NCI-H1092 treated with DMSO at 0.1 percent for 48 hours (cell line): ENCODE data around the gene CDR2.
A peak's percentile ranks its signal among the peaks of the same experiment; 100 is the strongest.

Source experiments
- DNase-seq: peaks from one replicate; lab custom pipeline; 2025; lab: John Stamatoyannopoulos, UW

Gene CDR2

DNA sequence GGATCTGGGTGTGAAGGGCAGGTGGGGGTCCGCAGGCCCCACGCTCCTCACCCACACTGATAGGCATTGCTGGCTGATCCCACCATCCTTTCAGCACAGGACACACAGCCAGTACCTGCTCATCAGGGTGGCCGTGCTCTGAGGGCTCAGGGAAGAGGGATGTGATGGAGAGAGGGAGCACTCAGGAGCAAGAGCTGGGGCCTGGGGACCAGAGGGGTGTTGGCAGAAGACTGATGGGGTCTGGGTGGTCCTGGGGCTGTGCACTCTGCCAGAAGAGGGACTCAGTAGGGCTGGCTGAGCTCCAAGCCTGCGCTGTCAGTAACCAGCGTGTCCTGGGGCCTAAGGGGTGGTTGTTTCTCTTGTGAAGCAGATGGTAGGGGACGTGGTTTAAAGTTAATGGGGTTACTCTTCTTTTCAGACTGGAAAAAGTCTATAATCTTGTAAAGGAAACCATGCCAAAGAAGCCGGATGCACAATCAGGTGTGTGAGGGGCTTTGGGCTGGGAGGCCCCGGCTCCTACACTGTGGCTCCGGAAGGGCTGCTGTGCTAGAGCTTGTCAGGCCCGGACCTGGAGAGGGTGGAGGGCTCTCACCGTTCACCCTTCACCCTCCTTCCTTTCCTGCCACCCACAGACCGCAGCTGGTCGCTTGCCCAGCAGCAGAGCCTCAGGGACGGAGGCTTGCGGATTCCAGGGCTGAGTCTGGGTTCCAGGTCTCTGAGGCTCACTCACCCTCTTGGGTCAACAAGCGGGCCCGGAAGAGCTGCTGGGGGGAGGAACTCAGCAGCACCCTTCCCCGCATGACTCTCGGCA, 49.4 kb downstream of the CDR2 start:
- no peak for DNase-seq

DNA sequence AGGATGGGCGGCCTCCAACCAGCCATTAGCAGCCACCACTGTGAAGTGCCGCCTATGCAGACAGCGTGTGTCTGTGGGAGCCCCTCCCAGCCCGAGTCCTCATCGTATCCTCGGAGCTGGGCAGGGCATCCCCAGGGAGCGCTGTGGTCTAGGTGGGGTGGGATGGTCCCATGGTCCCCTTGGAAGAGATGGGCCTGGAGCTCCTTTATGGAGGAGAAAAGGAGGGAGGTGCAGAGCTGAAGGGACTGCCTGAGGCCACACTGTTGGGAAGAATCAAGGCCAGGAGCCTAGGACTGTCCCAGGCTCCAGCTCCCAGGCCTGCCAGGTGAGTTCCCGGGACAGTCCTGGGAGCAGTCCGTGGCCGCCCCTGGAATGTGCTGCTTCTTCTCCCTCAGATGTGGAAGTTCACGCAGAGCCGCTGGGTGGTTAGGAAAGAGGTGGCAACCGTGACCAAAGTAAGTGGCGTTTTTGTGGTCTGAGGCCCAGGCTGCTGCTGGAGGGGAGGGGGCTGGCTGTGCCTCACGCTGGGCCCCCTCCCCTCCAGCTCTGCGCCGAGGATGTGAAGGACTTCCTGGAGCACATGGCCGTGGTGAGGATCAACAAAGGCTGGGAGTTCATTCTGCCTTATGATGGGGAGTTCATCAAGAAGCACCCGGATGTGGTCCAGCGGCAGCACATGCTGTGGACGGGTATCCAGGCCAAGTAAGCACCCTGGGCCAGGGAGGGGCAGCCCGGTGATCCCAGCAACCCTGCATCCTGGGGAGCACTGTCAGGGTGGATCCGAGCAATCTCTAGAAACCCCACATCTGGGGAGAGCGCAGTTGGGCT, 50.2 kb downstream of the CDR2 start:
- DNase-seq, result no peak

DNA sequence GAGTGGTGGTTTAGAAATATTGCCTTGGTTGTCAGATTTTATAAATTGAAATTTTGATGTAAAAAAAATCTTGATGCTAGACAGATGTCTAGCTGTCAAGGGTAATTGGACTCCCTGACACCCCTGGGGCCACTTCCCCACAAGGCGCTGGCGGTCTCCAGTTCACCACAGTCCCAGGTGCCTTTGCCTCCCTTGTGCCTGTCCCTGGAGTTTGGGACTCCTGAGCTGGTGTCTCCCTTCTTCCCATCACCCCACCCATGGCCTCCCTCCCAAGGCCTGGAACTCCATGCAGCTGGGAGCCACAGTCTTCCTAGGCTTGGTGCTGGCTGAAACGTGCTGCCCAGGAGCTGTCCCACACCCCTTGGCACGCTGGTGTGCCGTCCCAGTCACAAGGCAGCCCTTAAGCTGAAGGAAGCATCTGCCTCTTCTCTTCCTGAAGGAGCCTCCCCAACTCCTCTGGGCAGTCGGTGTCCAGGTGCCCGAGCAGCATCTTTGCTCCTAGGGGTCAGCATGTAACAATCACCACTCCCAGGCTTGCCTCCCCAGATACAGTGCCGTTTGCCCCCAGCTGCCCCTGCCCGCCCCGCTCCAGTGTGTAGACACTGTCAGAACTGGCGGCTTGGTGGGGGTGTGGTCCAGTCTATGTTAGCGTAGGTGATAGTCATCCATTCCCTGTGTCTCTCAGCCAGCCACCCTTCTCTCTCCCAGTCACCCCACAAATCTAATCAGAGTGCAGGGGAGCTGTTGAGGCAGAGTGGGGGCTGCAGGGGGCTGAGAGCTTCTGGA, 51.1 kb downstream of the CDR2 start:
- DNase-seq, result no peak

DNA sequence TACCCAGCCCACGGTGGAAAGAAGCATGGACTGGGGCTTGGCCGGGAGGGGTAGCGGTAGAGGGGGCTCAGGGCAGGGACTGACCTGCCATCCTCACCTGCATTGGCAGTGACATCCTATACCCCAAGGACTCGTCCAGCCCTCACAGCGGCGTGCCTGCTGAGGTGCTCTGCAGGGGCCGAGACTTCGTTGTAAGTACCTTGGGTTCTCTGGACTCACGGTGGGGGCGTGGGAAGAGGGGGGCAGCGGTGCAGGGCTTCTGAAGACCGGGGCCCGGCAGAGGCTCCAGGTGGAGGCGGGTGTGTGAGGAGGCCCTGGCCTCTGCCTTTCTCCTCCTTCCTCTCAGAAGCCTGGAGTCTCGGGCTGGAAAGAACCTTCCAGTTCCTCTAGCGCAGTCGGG, 51.7 kb downstream of the CDR2 start:
- DNase-seq, result no peak

DNA sequence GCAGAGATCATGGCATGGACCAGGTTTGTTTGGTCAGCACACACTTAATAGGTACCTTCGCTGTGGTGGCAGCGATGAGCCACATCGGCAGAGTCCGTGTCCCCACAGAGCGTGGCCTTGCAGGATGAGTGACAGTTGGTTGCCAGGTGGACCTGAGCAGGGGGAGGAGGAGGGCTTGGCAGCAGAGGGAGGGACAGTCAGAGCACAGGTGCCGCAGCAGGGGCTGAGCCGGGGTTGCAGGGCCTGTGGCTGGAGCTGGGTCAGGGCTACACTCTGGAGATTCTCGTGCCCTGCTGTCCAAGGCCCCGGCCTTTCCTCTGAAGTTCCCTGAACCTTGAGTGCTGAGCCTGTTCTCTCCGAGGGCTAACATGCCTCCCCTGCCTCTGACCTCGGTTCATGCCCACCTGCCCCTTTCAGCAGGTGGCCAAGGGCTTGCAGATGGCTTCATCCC, 52.4 kb downstream of the CDR2 start:
- no peak for DNase-seq

DNA sequence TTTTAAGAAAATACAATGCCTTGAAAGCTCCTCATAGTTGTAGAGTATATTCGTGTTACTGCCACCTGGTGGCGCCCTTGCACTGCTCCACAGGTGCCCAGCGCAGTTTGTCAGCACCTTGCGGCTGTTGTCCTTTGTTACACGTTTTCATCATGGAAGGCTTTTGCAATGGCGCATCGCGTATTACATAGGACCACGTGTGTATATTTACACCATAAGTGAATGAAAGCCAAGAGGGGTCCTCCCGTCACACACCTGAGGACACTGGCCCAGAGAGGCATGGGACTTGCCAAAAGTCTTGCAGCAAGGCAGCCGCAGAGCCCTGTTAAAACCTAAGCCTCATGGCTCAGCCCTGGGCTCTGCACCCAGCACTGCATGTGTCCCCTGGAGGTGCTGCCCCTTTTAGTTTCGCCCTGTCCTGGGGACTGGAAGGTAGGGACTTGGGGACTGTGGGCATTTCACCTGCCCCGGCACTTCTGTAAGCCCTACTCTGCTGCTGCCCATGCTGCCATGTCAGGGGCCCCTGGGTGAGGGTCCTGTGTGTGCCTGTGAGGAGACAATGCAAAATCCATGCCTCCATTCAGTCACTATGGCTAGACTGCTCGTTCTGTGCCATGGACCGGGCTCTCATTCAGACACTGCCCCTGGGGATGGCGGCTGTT, 52.9 kb downstream of the CDR2 start:
- DNase-seq, result peak; percentile 68

DNA sequence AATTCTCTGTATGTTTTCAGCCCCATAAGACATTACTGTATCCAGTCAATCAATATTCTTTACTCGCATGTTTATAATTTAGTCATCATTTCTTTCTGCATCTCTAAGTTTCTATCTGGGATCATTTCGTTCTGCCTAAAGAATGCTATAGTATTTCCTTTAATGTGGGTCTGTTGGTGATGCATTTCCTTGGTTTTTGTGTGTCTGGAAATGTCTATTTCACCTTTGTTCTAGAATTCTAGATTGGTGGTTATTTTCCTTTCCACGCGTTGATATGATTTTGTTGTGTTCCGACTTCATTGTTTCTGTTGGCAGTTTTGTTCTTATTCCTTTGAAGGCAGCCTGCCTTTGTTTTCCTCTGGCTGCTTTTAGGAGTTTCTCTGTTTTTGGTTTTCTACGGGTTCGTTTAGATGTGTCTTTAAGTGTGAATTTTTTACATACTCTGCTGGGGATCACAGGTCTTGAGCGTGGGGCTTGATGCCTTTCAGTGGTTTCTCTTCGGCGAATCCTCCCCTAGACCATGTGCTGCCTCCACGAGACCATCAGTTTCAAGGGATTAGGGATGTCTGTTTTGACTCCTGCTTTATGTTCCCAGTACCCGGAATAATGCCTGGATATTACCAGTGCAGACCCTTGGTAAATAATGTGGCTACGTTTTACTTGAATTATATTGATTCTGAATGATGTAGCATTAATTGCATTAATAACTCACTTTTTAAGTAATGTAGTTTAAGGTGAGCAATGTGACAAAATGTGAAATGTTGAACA, 53.7 kb downstream of the CDR2 start:
- DNase-seq, result no peak

DNA sequence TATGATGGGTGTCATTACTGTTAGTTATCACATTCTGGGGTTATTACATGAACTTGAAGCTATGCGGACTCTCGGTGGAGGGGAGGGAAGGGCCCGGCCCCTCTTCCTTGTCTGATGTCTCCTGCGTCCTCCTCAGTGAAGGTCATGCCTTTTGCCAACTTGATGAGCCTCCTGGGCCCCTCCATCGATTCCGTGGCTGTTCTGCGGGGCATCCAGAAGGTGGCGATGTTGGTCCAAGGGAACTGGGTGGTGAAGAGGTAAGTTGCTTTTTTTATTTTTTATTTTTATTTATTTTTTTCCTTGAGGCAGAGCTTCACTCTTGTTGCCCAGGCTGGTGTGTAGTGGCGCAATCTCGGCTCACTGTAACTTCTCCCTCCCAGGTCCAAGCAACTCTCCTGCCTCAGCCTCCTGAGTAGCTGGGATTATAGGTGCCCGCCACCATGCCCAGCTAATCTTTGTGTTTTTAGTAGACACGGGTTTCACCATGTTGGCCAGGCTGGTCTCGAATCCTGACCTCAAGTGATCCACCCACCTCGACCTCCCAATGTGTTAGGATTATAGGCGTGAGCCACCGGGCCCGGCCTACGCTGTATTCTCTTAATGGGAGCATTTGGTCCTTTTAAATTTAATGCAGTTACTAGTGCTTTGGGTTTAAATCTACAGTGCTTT, 55.6 kb downstream of the CDR2 start:
- no peak for DNase-seq

DNA sequence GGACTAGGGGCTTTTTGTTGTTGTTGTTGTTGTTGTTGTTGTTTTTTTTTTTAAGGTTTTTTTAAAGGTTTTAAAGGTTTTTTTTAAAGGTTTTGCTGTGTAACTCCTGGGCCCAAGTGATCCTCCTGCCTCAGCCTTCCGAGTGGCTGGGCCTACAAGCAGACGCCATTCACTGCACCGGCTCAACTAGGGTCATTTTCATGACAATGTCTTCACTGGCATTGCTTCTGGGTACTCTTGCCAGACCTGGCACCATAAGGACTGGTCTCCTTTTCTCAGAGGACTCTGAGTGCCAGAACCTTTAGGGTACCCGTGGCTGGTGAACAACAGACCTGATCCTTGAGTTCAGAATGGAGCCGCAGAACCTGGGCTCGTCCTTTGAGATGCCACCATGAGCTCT, 56.8 kb downstream of the CDR2 start:
- no peak for DNase-seq

DNA sequence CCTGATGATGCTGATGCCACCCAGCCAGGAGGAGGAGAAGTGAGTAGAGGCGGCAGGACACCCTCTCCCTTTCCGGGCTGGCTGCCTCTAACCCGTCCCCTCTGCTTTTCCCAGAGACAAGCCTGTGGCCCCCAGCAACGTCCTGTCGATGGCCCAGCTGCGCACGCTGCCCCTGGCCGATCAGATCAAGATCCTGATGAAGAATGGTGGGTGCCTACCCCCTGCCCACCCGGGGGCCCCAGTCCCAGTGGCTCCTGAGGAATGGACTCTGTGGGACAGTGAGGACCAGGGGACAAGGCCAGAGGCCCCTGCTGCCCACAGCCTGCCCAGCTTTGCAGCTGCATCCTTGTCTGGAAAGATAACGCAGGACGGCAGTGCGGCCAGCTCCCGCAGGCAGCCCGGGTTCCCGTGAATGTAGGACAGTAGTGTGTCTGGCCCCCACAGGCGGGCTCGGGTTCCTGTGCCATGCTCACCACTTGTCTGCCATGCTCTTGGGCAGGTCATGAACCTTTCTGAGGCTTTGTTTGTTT, 57.4 kb downstream of the CDR2 start:
- DNase-seq, result no peak

DNA sequence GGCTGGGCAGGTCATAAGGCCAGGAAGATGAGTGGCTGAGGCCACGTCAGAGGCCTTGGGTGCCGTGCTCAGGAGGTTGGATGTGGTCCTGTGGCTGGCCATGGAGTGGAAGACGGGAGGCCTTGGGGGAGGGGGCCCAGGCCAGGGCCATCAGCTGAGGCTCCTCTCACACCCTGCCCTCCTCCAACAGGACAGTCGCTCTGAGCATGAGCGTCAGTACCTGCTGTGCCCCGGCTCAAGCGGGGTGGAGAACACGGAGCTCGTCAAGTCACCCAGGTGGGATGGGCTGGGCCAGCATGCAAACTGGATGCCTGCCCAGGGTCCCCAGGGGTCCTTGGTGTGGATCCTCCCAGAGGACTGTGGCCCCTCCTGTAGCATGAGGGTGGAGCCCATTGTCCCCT, 58.0 kb downstream of the CDR2 start:
- no peak for DNase-seq

DNA sequence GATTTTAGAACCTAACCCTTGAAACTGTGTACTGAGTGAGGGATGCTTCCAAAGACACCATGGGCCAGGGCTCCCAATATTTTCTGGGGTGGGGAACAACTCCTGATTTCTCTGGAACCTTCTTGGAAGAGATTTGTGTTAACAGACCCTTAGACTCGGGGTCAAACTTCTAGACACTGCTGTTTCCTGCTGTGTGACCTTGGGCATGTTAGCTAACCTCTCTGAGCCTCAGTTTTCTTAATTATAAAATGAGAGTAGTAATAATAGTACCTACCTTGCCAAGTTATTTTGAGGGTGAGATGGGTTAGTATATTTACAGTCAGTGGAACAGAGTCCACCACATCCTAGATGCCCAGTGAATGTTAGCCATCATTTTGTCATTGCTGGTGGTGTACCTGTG, 58.4 kb downstream of the CDR2 start:
- DNase-seq, result no peak

DNA sequence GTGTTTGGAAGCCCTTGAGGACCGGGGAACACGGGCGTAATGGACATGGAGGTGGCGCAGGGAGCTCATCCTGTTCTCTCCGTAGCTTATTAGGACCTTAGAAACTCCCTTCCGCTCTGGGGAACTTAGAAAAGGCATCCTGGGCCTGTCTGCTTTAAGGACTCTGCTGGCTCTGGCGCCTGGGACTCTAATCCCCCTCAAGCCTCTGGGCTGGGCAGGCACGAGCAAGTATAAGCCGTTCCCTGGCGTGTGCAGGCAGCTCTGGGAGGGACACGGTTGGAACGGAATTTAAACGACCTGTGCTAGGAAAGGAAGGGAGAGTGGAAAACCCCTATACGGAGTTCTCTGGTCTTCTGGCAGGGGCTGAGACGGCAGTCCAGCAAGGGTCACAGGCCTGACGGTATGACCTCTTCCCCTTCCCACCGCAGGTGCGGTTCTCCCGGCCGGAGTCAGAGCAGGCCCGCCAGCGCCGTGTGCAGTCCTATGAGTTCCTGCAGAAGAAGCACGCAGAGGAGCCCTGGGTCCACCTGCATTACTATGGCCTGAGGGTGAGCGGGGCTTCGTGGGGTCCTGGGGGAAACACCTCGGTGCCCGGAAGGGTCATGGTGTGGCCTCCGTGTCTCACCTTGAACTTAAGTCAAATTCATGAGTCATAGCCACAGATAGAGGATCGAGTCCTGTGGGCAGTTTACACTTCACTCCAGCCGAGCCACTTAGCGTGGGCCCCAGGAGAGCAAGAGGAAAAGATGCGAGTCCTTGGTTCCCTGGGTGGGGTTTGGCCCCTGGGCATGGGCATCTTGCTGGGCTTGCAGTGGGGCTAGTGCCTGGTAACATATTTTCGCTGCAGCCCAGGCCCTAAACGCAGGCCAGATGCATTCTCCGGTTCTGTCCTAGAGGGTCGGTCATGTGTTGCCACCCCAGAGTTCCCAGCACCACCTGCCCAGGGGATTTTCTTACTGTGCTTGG, 59.5 kb downstream of the CDR2 start:
- no peak for DNase-seq

DNA sequence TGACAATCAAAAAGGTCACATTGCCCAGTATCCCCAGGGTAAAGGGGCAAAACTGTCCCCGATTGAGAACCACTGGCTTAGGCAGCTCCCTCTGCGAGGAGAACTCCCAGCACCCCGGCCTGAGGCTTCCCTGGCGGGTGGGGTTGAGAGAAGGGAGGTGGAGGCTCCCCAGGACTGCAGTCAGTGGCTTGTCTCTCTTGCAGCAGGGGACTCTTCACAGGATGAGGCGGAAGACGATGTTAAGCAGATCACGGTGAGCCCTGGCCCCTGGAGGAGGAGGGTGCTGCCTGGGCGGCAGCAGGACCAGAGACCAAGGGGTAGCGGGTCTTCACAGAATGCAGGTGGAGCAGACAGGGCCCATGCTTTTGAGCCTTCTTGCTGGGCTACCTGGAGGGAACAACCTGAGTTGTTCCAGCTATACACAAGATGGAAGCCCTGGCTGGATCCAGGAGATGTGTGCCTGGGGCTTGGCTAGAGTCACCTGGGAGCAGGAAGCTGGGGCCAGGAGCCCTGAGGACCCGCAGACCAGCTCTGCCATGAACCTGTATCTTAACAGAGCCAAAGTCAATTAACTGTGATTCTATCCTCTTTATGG, 60.4 kb downstream of the CDR2 start:
- DNase-seq, result no peak

DNA sequence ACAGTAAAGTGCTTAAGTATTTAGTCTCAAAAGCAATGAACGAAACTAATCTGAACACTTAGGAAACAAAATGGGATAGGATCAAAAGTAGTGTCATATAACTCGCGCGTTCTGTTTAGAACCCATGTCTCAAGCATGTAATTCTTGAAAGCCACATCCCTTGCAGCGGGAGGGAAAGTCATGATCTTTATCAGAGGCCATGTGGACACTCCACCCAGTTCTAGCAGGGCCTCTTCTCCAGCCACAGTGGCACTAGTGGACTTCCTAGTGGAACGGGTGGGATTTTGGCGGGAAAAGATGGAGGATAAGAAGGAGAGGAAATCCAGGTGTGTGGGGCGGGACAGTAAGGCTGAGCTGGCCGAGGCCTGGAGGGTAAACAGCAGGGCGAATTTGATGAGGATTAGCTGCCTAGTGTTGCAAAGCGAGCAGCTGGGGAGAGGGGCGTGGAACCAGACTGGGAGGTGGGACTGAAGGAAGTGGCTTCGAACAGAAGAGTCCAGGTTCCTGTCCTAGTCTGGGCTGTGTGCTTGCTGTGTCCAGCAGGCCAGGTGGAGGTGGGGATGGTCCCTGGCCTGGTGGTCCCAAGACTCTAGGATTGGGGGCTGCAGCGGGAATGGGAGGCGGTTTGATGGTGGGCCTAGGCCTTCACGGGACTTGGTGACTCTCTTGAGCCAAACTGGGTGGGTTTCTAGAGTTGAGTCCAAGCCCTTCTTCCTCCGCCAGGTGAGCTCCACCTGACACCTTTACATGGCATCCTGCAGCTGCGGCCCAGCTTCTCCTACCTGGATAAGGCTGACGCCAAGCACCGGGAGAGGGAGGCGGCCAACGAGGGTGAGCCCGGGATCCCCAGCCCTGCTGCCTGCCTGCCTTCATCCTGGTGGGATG, 61.3 kb downstream of the CDR2 start:
- DNase-seq, result no peak

DNA sequence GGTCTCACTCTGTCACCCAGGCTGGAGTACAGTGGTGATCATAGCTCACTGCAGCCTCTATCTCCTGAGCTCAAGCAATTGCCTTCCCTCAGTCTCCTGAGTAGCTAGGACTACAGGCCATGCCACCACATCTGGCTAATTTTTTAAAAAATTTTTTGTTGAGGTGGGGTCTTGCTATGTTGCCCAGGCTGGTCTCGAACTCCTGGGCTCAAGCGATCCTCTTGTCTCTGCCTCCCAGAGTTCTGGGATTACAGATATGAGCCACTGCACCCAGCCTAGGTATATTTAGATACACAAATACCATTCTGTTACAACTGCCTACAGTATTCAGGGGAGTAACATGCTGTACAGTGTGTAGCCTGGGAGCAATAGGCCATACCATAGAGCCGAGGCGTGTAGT, 62.9 kb downstream of the CDR2 start:
- DNase-seq, result no peak

DNA sequence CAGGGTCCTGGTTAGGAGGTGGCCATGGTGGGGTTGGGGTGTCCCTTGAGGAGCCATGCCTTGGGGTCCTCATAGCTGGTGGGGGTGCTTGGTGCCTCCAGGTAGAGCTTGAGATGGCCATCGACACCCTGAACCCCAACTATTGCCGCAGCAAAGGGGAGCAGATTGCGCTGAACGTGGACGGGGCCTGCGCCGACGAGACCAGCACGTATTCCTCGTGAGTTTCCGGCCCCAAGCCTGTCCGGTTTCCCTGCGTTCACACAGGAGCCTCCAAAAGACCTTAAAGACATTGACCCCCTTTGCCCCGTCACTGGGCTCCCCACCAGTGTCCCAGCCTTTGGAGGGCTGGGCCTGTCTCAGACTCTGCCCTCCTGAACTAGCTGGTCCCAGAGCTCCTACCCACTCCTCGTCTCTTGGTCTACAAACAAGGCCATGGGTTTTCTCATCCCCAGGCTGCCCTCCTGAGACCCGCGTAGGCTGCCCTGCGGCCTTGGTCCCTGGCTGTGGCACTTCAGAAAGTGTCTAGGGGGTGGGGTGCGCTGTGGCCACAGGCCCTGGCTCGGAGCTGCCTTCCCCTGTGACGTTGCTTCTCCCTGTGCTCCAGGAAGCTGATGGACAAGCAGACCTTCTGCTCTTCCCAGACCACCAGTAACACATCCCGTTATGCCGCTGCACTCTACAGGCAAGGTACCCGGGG, 65.4 kb downstream of the CDR2 start:
- DNase-seq, result no peak
